HG02588 (cell line): ENCODE data around the gene EIF5A.
"Not testable (repeated sequence)": the region's sequence is repeated elsewhere in the genome, so short reads cannot be mapped to it uniquely, and the experiment has no call there.

ENCODE experiments used
- ATAC-seq: cut with Tn5 transposase; IDR thresholded peaks from one replicate; pipeline ENCODE4 v1.9.1; 2021; ENCODE audit warnings: mild to moderate bottlenecking, moderate library complexity; ENCODE audit not compliant: unreplicated experiment

Gene EIF5A

DNA sequence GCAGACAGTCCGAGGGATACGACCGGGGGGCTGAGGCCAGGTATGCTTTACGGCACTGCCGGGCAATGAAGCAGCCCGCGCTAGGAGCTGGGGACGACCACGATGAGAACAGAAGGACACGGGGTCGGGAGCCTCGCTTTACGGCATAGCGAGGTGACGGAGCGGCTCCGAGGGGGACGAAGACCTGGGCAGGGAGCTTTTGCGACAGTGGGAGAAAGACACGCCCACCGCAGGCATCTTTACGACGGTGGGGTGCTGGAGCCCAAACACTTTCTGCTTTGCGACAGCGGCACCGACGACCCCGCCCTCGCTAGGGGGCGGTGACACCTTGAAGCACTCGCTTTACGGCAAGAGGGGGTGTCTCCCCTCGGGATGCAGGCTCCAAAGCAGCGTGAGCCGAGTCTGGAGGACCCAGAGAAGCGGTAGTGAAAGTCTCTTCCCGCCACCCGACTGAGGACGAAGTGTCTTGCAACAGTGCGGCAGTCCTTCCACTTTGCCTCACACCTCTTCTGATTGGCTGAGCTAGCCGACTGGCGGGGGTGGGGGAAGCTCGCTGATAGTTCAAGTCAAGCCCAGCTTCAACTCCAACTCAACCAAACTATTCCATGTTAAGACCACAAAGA is 22.1 kb downstream of the EIF5A start:
- ATAC-seq = peak; percentile 56

DNA sequence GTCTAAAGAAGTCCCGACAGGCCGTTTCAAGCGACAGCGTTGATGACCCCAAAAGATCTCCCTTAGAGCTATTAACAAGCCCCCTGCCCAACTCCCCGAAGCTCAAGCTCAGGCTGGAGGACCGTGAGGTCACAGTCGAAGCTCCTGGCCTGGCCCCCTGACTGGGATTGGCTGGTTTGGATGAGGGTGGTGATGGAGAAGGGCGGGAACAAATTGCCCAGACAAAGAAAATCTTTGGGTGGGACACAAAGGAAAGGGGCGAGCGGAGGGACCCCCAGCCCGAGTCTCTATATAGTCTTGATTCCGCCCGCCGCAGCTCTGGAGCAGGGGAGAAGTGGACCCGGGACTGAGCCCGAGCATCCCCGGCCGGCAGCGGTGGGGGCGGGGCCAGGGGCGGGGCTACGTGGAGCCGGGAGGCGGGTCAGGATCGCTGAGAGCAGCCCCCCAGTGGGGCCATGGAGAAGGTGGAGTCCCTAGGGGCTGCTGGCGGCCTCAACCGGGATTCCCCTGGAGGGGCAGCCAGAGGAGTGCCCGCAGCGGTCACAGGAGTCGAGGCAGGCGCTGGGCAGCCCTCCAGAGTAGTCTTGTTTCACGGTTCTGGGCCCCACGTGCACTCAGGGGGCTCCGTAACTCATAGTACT is 22.7 kb downstream of the EIF5A start:
- ATAC-seq = peak; percentile 40

DNA sequence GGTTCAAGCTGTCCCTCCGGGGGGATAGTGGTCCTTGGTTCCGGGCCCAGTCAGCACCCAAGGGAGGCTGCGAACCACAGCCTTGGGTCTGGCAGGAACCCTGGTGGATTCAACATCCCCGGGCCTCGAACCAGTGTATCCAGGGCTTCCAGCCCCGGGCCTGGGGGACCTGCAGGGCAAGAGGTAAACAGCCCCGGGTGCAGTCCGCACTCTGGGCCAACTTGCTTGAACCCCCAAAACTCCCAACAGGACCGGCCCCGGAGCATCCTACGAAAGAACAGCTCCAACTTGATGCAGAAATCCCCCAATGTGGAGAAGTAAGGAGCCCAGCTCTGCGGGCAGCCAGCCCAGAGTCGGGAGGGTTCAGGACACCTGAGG is 23.2 kb downstream of the EIF5A start:
- no peak for ATAC-seq

DNA sequence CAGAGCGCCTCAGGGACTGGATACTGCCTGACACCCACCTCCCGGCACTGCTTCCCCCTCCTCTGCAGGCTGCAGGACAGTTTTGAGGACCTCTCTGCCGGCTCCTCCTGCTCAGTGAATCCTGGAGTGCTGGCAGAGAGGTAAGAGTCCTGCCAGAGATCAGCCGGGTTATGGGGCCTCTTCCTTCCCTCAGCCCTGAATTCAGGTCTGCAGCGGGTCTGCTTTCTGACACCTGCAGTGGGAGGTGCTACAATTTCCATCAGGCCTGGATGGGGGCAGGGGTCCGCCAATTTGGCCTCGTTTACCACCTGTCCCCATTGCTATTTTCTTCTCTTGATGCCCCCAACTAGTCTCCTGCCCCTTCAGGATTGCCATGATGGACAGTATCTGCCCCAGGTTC is 24.7 kb downstream of the EIF5A start:
- no peak for ATAC-seq

DNA sequence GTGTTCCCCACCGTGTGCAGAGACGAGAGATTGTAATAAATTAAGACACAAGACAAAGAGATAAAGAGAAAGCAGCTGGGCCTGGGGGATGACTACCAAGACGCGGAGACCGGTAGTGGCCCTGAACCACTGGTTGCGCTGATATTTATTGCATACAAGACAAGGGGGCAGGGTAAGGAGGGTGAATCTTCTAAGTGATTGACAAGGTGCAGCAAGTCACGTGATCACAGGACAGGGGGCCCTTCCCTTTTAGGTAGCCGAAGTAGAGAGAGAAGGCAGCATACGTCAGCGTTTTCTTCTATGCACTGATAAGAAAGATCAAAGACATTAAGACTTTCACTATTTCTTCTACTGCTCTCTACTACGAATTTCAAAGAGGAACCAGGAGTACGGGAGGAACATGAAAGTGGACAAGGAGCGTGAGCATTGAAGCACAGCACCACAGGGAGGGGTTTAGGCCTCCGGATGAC is 25.2 kb downstream of the EIF5A start:
- ATAC-seq = not testable (repeated sequence)

DNA sequence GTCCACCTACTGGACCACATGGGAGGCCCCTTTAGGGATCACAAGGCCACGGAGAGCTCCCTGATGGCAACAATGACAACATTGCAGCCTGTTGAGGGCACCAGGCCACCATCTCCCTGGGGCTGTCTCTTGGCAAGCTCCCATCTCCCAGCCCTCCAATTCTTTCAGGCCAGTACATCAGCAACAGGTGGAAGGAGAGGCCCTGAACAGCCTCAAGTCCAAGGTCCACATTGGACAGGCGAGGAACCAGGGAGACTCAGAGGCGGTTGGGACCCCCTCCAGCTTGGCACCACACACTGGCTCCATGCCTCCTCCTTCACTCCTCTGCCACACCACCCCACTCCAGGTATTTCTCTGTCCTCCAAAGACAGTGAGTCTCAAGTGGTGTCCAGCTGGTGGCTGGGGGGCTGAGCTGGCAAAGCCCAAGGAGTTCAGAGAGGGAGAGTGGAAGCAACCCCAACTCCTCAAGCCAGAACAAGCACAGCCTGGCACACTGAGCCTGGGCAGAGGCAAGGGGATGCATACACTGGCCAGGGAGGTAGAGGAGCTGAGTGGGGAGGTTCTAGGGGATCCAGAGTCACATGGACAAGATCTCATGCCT is 27.6 kb downstream of the EIF5A start:
- no peak for ATAC-seq

DNA sequence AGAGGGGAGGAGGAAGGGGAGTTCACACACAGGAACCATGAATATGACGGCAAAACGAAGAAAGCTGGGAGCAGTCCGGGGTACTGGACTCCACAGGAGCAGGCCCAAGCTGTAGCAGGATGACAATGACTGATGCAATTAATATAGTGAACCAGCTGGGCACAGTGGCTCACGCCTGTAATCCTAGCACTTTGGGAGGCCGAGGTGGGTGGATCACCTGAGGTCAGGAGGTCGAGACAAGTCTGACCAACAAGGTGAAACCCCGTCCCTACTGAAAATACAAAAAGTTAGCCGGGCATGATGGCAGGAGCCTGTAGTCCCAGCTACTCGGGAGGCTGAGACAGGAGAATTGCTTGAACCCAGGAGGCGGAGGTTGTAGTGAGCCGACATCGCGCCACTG is 28.3 kb downstream of the EIF5A start:
- ATAC-seq = not testable (repeated sequence)

DNA sequence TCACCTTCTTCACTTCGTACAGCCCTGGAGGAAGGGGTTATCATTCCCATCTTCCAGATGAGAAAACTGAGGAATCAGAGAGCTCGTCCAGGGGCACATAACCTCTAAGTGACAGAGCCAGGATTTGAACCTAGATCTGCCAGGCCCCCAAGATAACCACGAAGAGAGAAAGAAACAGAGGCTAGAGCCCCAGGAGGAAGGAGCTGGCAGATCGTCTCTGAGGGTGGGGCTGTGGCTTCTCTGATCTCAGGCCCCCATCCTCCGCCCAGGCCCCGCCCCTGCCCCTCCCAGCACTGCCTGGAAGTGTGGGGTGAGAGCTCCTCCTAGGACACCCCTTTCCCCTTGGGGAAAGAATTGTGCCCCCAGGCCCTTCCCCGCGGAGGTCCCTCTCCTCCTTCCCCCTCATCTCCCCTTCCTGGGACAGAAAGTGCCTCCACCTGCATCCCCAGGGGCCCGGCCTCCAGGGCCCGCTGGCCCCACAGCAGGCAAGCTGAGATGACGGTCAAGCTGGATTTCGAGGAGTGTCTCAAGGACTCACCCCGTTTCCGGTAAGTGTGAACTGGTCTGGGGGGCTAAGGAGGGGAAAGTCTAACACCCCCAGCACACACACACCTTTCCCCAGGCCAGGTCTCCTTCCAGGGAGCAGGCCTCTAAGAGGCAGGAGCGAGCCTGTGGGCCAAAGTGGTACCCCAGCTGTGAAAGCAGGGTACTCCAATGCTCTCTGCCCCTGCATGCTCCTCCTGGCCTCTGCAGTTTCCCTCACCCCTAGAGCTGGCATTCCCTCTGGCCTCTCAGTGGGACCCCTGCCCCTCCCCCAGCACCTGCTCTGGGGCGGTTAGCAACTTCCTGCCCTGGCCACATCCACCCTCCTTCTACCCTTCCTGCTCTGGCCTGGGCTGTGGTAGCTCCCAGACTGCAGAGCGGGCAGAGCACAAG is 29.1 kb downstream of the EIF5A start, which contains the start of gene ACAP1:
TSS of gene ACAP1 (plus strand) at position 290 of the 936 bp plus-strand sequence. CDS start at position 496, 206 bp downstream.
- ATAC-seq = peak; percentile 63

DNA sequence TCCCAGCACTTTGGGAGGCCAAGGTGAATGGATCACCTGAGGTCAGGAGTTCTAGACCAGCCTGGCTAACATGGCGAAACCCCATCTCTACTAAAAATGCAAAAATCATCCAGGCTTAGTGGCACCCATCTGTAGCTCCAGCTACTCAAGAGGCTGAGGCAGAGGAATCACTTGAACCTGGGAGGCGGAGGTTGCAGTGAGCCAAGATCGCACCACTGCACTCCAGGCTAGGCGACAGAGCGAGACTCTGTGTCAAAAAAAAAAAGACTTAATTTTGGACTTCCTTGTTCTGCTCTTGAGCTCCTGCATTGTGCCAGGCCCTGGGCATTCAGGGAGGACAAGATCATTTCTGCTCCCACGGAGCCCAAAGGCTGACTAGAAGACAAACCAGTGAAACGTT is 30.2 kb downstream of the EIF5A start:
- not testable (repeated sequence) for ATAC-seq

DNA sequence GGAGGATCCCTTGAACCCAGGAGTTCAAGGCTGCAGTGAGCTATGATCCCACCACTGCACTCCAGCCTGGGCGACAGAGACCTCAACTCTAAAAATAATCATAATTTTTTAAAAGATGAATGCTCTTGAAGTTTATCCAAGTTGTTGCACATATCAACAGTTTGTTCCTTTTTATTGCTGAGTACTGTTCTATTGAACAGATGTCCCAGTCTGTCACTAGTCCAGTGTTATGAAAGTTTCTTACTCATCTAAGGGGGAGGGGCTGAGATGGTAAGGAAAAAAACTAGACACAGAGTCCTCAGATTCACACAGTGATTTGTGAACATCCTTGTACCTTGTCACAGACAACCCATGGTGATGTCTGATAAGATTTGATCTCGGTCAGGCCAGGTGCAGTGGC is 32.8 kb downstream of the EIF5A start:
- ATAC-seq = no peak

DNA sequence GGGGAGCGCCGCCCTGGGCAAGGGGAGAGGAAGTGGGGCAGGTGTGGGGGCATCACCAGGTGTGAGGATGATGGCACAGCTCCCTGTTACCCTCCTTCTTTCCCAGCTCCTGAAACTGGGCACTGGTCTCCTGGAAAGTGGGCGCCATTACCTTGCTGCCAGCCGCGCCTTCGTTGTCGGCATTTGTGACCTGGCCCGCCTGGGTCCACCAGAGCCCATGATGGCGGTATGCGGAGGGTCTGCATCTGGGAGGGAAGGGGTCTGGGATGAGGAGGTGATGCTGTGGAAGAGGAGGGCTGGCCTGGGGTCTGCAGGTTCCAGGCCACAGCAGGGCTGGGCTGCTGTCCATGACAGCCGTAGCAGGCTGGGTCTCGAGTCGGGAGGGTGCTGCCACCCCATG is 34.4 kb downstream of the EIF5A start:
- ATAC-seq = no peak

DNA sequence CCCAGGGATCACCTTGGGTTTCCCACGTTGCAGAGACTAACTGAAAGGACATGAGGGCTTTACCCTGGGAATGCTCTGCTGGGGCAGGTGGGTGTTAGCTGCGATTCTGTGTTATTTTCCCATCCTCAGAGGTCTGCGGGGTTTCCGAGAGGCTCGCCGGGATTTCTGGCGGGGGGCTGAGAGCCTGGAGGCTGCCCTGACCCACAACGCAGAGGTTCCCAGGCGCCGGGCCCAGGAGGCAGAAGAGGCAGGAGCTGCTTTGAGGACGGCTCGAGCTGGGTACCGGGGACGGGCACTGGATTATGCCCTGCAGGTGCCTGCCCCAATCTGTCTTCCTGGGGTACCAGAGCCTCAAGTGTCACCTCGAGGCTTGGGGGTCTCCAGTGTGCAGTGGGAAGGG is 35.8 kb downstream of the EIF5A start:
- no peak for ATAC-seq

DNA sequence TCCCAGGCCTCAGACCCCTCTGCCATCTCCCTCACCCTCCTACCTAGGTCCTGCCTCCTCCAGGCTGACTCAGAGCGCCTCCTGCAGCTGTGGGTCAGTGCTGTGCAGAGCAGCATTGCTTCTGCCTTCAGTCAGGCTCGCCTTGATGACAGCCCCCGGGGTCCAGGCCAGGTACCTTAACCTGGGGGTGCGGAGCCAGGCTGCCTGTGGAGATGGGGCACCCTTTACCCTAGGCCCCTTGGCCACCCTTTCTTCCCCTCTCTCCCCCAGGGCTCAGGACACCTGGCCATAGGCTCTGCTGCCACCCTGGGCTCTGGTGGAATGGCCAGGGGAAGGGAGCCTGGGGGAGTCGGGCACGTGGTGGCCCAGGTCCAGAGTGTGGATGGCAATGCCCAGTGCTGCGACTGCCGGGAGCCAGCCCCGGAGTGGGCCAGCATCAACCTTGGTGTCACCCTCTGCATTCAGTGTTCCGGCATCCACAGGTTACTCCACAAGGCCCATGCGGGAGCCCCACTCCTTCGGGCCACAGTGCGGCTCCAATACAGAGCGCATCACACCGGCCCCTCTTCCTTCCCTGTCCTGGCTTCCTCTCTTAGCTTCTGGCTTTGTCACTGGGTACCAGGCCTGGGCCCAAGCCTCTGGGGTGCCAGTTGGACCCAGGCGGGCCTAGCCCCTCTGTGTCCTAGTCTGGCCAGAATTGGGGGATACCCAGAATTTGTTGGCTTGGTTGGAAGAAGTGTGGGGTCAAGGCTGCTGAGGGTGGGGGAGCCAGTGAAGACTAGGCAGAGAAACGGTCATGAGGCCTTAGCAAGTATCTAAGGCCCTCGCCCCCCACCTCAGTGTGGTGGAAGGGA is 39.6 kb downstream of the EIF5A start:
- ATAC-seq = no peak

DNA sequence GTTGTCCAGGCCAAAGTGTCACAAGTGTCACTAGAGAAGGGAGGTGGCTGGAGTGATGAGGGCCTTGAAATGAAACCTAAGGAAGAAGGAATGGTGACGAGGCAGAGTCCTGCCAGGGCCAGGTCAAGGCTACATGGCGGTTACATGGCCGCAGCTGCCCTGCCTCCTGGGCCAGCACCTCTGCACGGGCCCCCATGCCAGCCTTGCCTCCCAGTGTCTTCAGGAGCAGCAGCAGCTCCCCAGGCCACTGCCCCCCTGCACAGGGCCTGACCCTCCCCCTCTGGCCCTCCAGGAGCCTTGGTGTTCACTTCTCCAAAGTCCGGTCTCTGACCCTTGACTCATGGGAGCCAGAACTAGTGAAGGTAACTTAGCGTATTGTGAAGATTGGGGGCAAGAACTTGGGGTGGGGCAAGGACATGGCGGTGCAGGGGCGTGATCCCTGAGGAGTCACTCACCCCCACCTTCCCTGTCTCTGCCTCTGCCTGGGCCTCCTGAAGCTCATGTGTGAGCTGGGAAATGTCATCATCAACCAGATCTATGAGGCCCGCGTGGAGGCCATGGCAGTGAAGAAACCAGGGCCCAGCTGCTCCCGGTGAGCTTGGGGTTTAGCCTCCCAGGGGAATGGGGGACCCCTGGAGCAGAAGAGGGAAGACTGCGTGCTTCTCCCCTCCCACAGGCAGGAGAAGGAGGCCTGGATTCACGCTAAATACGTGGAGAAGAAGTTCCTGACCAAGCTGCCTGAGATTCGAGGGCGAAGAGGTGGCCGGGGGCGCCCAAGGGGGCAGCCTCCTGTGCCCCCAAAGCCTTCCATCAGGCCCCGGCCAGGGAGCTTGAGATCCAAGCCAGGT is 40.4 kb downstream of the EIF5A start:
- ATAC-seq = no peak

DNA sequence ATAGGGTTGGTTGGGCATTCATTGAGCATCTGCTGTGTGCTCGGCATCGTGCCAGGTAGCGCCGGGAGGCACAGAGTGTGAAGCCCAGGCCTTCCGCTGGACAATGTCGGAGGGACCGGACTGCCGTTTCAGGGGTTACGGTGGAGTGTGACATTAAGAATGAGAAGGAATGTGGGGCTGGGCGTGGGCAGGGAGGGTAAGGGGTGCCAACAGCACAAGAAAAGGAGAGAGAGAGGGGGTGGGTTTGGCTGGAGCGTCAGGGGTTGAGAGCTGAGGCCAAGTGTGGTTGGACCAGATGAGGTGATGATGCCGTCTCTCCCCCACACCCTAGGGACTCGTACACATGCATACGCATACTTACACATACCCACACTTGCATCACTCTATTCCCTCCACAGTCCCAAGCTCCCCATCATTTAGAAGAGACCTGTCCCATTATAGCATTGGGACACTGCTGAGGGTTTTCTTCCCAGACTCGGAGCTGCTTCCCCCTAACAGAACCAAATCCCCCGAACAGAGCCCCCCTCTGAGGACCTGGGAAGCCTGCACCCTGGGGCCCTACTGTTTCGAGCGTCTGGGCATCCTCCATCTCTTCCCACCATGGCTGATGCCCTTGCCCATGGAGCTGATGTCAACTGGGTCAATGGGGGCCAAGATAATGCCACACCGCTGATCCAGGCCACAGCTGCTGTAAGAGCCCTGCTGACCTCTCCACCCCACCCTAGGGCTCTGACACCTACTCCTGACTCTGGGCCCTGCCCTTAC is 41.2 kb downstream of the EIF5A start:
- no peak for ATAC-seq

DNA sequence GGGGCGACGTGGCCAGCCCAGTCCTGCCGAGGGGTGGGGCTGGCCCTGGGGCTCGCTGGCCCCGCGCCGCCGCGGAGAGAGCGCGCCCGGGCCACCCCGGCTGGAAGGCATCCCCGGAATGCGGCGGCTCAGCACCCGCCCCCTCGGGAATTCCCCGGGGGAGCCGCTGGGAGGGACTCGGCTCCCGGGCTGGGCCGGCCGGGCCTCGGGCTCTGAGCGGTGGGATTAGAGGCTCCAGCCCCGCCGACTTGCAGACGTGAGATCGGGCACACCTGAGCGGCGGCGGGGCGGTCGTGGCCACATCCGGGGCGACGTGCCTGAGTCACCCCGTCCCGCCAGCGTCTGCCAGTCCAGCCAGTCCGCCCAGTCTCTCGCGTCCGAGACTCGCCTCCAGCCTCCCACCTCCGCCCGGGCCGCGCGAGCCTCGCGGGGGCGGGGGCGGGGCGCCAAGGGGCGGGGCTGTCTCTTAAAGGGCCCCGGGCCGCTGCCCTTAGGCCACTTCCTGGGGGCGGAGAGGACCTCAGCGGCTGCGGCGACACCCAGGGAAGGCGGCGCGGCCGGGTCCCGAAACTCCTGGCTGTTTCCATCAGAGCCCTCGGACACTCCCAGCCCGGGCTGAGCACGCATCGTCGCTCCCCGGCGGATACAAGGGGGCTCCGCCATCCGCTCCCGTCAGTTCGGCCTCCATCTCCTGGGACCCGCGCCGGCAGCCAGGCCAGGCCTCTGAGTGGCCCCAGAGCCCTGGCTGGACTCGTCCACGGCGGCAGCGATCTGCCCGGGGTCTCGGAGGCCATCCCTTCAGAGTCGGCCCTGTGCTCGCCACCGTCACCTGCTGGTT is 44.5 kb downstream of the EIF5A start, which contains the start of gene KCTD11:
TSS of gene KCTD11 (plus strand) at position 498 of the 838 bp plus-strand sequence.
- peak; percentile 70 for ATAC-seq

DNA sequence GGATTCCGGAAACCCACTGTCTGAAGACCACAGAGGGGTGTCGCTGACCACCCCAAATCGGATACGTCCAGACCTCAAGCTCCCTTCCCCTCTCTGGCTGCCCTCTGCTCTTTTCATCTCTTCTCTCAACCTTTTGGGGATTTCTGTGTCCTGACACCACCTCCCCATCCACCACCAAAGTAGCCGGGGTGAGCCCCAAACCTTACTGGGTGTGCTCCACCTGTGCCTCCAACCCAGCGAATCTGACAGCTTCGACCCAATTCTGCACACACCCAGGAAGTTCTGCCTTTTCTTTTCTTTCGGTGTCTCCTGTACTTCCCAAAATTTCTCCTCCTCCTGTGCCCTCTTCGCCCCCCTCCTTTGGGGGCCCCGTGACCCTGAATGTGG is 45.1 kb downstream of the EIF5A start:
- no peak for ATAC-seq
